A549 (cell line): ENCODE results near the gene APCDD1L. TPM values are rescaled to one million over a fixed set of nuclear protein-coding genes. Genes with fewer than 3 reads are reported as not detected.

ENCODE experiments used
- ATAC-seq, 2 experiments: fragments of 200-7000 bp in 1 of 2; fragments of >200 bp in 1 of 2; cut with Nextera tagmentation in 1 of 2; cut with Tn5 transposase in 1 of 2; 3 replicates each; pipeline versions ENCODE4 v1.8.0 to v1.9.1; 2018 to 2020; ENCODE audit warnings: mild to moderate bottlenecking in 1 of 2, moderate library complexity in 1 of 2
- CTCF ChIA-PET: fragments of 300-600 bp; sonication (Branson Sonifier 250); formaldehyde crosslinking; extraction: SDS; loops from one replicate; lab custom pipeline; 2021; ENCODE audit warnings: antibody characterized with exemption, inconsistent platforms; lab: Yijun Ruan, JAX
- POLR2A ChIA-PET: fragments of 350-600 bp; formaldehyde crosslinking; extraction: SDS; loops from one replicate; lab custom pipeline; 2021; ENCODE audit warnings: antibody characterized with exemption, inconsistent platforms; lab: Yijun Ruan, JAX
- DNase-seq, 2 experiments: peaks; one replicate each; pipeline versions ENCODE4 v3.0.0 to v3.0.0-alpha.2; 2011 to 2016; ENCODE audit warnings: low read depth in 1 of 2, low spot score in 1 of 2
- FAIRE-seq: peaks from 2 replicates; lab custom pipeline; 2011; peaks lifted over from hg19 to GRCh38; lab: Jason Lieb, UNC
- H3K27ac ChIP-seq, 2 experiments: fragments of >200 bp; sonication (Bioruptor Twin); formaldehyde crosslinking; 3 replicates each; pipeline ENCODE4 v1.5.1; 2016 to 2017
- H3K4me1 ChIP-seq: fragments of >200 bp; sonication (Bioruptor Twin); formaldehyde crosslinking; 3 replicates; pipeline ENCODE4 v1.6.1; 2016
- H3K4me2 ChIP-seq: fragments of >200 bp; sonication (Bioruptor Twin); formaldehyde crosslinking; 3 replicates; pipeline ENCODE4 v1.6.1; 2016
- H3K4me3 ChIP-seq: fragments of >200 bp; sonication (Bioruptor Twin); formaldehyde crosslinking; 3 replicates; pipeline ENCODE4 v1.5.1; 2016
- H3K9me3 ChIP-seq: fragments of >200 bp; sonication (Bioruptor Twin); formaldehyde crosslinking; 3 replicates; pipeline ENCODE4 v1.6.1; 2016
- CHD2 ChIP-seq: fragments of 150-350 bp; IDR thresholded peaks from 2 replicates; pipeline ENCODE4 v1.6.1; 2014; ENCODE audit warnings: low read length; ENCODE audit not compliant: partially characterized antibody
- EHMT2 ChIP-seq: fragments of 200-600 bp; sonication (generic); IDR thresholded peaks from 2 replicates; pipeline ENCODE4 v1.6.1; 2016; ENCODE audit warnings: antibody characterized with exemption, low read depth, mild to moderate bottlenecking, moderate library complexity
- FOSB ChIP-seq: fragments of 250-450 bp; sonication (Bioruptor Pico); IDR thresholded peaks from 2 replicates; pipeline ENCODE4 v1.5.0; 2020; ENCODE audit warnings: mild to moderate bottlenecking, moderate library complexity
- FOXS1 ChIP-seq: fragments of 250-450 bp; sonication (Bioruptor Pico); IDR thresholded peaks from 2 replicates; pipeline ENCODE4 v1.5.0; 2020; ENCODE audit warnings: mild to moderate bottlenecking, moderate library complexity
- GATA3 ChIP-seq: IDR thresholded peaks from 2 replicates; pipeline ENCODE4 v1.6.1; 2012; ENCODE audit warnings: borderline replicate concordance
- HEYL ChIP-seq: fragments of 250-450 bp; sonication (Bioruptor Pico); IDR thresholded peaks from 2 replicates; pipeline ENCODE4 v1.8.0; 2021; ENCODE audit warnings: mild to moderate bottlenecking, moderate library complexity
- HOXA7 ChIP-seq: fragments of 250-450 bp; sonication (Bioruptor Pico); IDR thresholded peaks from 2 replicates; pipeline ENCODE4 v1.5.0; 2020; ENCODE audit warnings: mild to moderate bottlenecking, moderate library complexity
- HOXB13 ChIP-seq: fragments of 250-450 bp; sonication (Bioruptor Pico); IDR thresholded peaks from 2 replicates; pipeline ENCODE4 v1.5.0; 2020; ENCODE audit warnings: low read depth, mild to moderate bottlenecking, moderate library complexity
- JUNB ChIP-seq: fragments of >200 bp; sonication (Bioruptor Twin); formaldehyde crosslinking; IDR thresholded peaks from 2 replicates; pipeline ENCODE4 v1.6.1; 2016
- KDM1A ChIP-seq: fragments of 200-600 bp; sonication (generic); IDR thresholded peaks from 2 replicates; pipeline ENCODE4 v1.6.1; 2016; ENCODE audit warnings: low read depth, mild to moderate bottlenecking
- KDM5A ChIP-seq: fragments of 200-600 bp; sonication (generic); IDR thresholded peaks from 2 replicates; pipeline ENCODE4 v1.6.1; 2016; ENCODE audit warnings: antibody characterized with exemption, mild to moderate bottlenecking
- MAZ ChIP-seq: fragments of 150-350 bp; IDR thresholded peaks from 2 replicates; pipeline ENCODE4 v1.6.1; 2014; ENCODE audit warnings: antibody characterized with exemption, low read depth, low read length, borderline replicate concordance
- MYC ChIP-seq: IDR thresholded peaks from 2 replicates; pipeline ENCODE4 v1.6.1; 2012; ENCODE audit warnings: mild to moderate bottlenecking, inconsistent platforms, low read length, improper control_type of control experiment, borderline replicate concordance
- NFE2L2 ChIP-seq: fragments of 150-350 bp; conservative IDR thresholded peaks from 2 replicates; pipeline ENCODE4 v1.6.1; 2014; ENCODE audit warnings: low read length
- NPAS2 ChIP-seq: fragments of 250-450 bp; sonication (Bioruptor Pico); IDR thresholded peaks from 2 replicates; pipeline ENCODE4 v1.8.0; 2022; ENCODE audit warnings: mild to moderate bottlenecking, moderate library complexity, borderline replicate concordance
- PHF8 ChIP-seq: fragments of 200-600 bp; sonication (generic); IDR thresholded peaks from 2 replicates; pipeline ENCODE4 v1.6.1; 2016; ENCODE audit warnings: low read depth, mild to moderate bottlenecking, antibody characterized with exemption, moderate library complexity, borderline replicate concordance
- RAD21 ChIP-seq, 2 experiments: fragments of >200 bp in 1 of 2; sonication (Bioruptor Twin) in 1 of 2; formaldehyde crosslinking in 1 of 2; IDR thresholded peaks in 1 of 2; conservative IDR thresholded peaks in 1 of 2; 2 replicates in 1 of 2; 3 replicates in 1 of 2; pipeline ENCODE4 v1.6.1; 2012 to 2018; ENCODE audit warnings: inconsistent platforms in 1 of 2
- RARB ChIP-seq: fragments of 250-450 bp; sonication (Bioruptor Pico); IDR thresholded peaks from 2 replicates; pipeline ENCODE4 v1.8.0; 2021; ENCODE audit warnings: mild to moderate bottlenecking, moderate library complexity
- RFX5 ChIP-seq: fragments of 450-650 bp; IDR thresholded peaks from 2 replicates; pipeline ENCODE4 v1.7.1; 2014; ENCODE audit warnings: antibody characterized with exemption, mild to moderate bottlenecking, moderate library complexity
- RNF2 ChIP-seq: fragments of 200-600 bp; sonication (generic); IDR thresholded peaks from 2 replicates; pipeline ENCODE4 v1.6.1; 2016; ENCODE audit warnings: low read depth, mild to moderate bottlenecking, antibody characterized with exemption, moderate library complexity, borderline replicate concordance
- SMC3 ChIP-seq: fragments of >200 bp; sonication (Bioruptor Twin); formaldehyde crosslinking; IDR thresholded peaks from 3 replicates; pipeline ENCODE4 v1.6.1; 2018; ENCODE audit warnings: inconsistent platforms
- SREBF2 ChIP-seq: fragments of 450-650 bp; IDR thresholded peaks from 2 replicates; pipeline ENCODE4 v1.6.1; 2014; ENCODE audit warnings: mild to moderate bottlenecking, moderate library complexity
- TFCP2L1 ChIP-seq: fragments of 250-450 bp; sonication (Bioruptor Pico); IDR thresholded peaks from 2 replicates; pipeline ENCODE4 v1.5.0; 2021; ENCODE audit warnings: mild to moderate bottlenecking
- TP53 ChIP-seq: fragments of 250-450 bp; sonication (Bioruptor Pico); IDR thresholded peaks from 2 replicates; pipeline ENCODE4 v1.5.0; 2021; ENCODE audit warnings: mild to moderate bottlenecking, moderate library complexity
- ZSCAN20 ChIP-seq: fragments of 250-450 bp; sonication (Bioruptor Pico); IDR thresholded peaks from 2 replicates; pipeline ENCODE4 v1.8.0; 2022; ENCODE audit warnings: mild to moderate bottlenecking, moderate library complexity
- WGBS: methylation state at CpG from one replicate; pipeline ENCODE4 v1.1.6; 2017; ENCODE audit errors: missing lambda C conversion rate; 5-methylcytosine and 5-hydroxymethylcytosine counted together
- polyA plus RNA-seq, 4 experiments: library from polyadenylated mRNA; depleted of rRNA in 3 of 4; stranded (reverse); fragments of >200 nt; fragmentation: RNase III in 1 of 4; extraction: RNeasy Plus Mini Kit Qiagen cat#74134 plus additional on column Dnase treatment in 1 of 4; gene quantifications; 2 replicates in 3 of 4; 3 replicates in 1 of 4; pipeline ENCODE4 v1.2.3, GENCODE V29; 2011 to 2017
- TF ChIP-seq, protein P1 (sequence below): fragments of >200 bp; sonication (Bioruptor Twin); formaldehyde crosslinking; IDR thresholded peaks from 2 replicates; pipeline ENCODE4 v1.6.1; 2016
- TF ChIP-seq, protein P2 (sequence below): IDR thresholded peaks from 2 replicates; pipeline ENCODE4 v1.6.1; 2012
- TF ChIP-seq, protein P3 (sequence below): fragments of 200-600 bp; sonication (generic); IDR thresholded peaks from 2 replicates; pipeline ENCODE4 v1.6.1; 2016; ENCODE audit warnings: antibody characterized with exemption, mild to moderate bottlenecking, moderate library complexity
- TF ChIP-seq, protein P4 (sequence below): fragments of 450-650 bp; IDR thresholded peaks from 2 replicates; pipeline ENCODE4 v1.6.1; 2014; ENCODE audit warnings: antibody characterized with exemption

The APCDD1L gene
- polyA plus RNA-seq, 2 of the 4 experiments (the other 2 are of a cell fraction): not detected

DNA sequence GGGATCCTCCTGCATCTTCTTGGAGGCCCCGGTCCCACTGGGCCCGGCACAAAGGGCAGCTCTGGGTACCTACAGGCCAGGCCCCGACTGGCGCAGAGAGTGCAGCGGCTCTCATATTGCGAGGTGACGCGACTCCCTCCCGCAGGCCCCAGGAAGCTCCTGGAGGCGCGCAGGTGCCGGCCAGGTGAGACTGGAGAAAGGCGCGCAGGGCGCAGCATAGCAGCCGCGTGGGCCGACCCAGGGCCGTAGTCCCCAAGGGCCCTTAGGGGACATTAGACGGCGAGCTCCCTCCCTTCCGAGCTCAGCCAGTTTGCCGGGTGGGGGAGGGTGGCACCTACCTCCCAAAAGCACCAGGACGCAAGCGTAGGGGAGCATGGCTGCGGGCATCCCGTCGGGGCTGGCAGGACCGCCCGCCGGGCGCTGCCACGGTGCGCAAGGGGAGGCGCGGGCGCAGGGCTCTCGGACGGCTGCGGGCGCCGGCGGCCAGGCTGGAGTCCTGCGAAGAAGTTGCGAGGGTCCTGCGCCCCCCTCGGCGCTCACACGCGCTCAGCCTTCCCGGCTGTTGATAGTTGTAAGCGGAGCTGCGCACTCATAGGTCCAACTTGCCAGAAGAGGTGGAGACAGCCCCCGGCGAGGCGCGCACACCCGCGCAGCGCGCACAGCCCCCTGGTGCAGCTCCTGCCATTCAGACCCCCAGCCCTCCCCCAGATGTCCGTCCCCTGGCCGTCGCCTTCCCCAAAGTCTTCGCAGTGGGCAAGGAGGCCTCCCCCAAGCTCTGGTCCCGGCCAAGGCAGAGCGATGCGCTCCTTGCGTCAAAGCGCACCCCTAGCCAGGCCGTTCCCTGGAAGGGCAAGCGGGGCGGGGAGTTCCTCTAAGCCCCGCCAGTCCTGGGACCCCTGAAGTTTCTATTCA lies 622 bp downstream of the APCDD1L start:
- 80% methylated on average over 44 of the region's 74 CpGs for WGBS
- ATAC-seq (no peak), FAIRE-seq (no peak), DNase-seq (no peak)
- POLR2A ChIA-PET: no interaction called here
- no peak for TF ChIP-seq RAD21 (conservative IDR thresholded peaks at IDR 0.05 in 1 of 2, IDR thresholded peaks at IDR 0.05 in 1 of 2)
- no peak for TF ChIP-seq RARB (CRISPR knock-in tag)
- TF ChIP-seq CHD2: no peak
- TF ChIP-seq GATA3: no peak
- no peak for TF ChIP-seq RNF2
- no peak for TF ChIP-seq ZSCAN20 (CRISPR knock-in tag)
- TF ChIP-seq PHF8: no peak
- TF ChIP-seq, protein P1, sequence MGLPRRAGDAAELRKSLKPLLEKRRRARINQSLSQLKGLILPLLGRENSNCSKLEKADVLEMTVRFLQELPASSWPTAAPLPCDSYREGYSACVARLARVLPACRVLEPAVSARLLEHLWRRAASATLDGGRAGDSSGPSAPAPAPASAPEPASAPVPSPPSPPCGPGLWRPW: no peak
- no peak for TF ChIP-seq FOXS1 (CRISPR knock-in tag)
- TF ChIP-seq KDM5A: no peak
- no peak for TF ChIP-seq HOXB13 (CRISPR knock-in tag)
- TF ChIP-seq TFCP2L1 (CRISPR knock-in tag): no peak
- TF ChIP-seq NPAS2 (CRISPR knock-in tag): no peak
- TF ChIP-seq, protein P2, sequence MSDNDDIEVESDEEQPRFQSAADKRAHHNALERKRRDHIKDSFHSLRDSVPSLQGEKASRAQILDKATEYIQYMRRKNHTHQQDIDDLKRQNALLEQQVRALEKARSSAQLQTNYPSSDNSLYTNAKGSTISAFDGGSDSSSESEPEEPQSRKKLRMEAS: no peak
- TF ChIP-seq TP53 (CRISPR knock-in tag): no peak
- no peak for TF ChIP-seq KDM1A
- CTCF ChIA-PET: interaction anchor here (1.3 to 1.5 kb wide), 2 partner anchors 8 to 14 kb away, joined by 3 to 6 read pairs; no protein-coding TSS in a partner anchor
- H3K4me2 ChIP-seq: no peak overlapping the region
- H3K9me3 ChIP-seq: no peaks in the 10 kb centered on the region
- no peak overlapping the region for H3K27ac ChIP-seq
- H3K4me1 ChIP-seq: no peaks in the 10 kb centered on the region
- H3K4me3 ChIP-seq: no peak overlapping the region

DNA sequence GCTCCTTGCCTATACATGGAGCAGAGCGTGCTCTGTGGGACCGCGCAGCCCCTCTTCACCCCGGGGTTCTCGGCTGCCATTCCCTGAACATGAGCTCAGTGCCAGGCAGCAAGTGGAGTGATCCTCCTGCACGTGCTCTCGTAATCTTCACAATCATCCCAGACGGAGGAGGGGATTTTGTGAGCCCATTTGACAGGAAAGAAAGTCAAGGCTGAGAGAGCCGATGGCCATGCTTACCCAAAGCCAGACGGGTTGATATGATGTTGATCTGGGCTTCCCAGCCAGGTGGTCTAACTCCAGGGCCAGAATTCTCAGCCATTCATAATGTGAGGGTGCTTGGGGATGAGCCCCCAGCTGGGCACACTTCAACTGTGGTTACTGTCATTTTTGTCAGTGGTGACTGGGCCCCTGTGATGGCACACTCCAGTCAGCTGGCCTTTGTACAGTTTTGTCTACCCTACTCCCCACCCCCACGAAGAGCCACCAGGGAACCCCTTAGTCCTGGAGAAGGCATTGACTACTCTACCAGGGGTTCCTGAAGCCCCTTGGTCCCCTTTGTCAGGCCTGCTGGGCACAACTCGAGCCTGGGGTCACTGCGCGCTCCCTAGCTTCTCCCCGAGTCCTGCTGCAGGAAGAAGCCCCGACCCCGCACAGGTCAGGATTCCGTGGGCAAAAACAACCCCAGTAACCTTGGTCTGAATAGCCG lies 1.5 kb downstream of the APCDD1L start:
- FAIRE-seq: no peak
- POLR2A ChIA-PET: no interaction called here

More for the DNA sequence above, 1.5 kb downstream of the APCDD1L start:
- Histone ChIP-seq H3K9me3 (no peaks in the 10 kb centered on the region), H3K4me1 (no peaks in the 10 kb centered on the region), H3K4me2 (no peak overlapping the region)
- DNase-seq: no peak
- CTCF ChIA-PET: interaction anchor here (0.6 to 1.5 kb wide), 3 partner anchors 9 to 518 kb away, joined by 3 to 6 read pairs (median 3); partner anchors contain the start of gene ATP5F1E
- 58% methylated on average over 19 of the region's 19 CpGs for WGBS
- no peak for ATAC-seq
- TF ChIP-seq JUNB (no peak), MAZ (no peak), RFX5 (no peak), MYC (no peak), FOSB (no peak), HOXA7 (no peak), SREBF2 (no peak), NFE2L2 (no peak), EHMT2 (no peak), SMC3 (no peak), PHF8 (no peak), HEYL (CRISPR knock-in tag) (no peak)
- TF ChIP-seq, protein P3, sequence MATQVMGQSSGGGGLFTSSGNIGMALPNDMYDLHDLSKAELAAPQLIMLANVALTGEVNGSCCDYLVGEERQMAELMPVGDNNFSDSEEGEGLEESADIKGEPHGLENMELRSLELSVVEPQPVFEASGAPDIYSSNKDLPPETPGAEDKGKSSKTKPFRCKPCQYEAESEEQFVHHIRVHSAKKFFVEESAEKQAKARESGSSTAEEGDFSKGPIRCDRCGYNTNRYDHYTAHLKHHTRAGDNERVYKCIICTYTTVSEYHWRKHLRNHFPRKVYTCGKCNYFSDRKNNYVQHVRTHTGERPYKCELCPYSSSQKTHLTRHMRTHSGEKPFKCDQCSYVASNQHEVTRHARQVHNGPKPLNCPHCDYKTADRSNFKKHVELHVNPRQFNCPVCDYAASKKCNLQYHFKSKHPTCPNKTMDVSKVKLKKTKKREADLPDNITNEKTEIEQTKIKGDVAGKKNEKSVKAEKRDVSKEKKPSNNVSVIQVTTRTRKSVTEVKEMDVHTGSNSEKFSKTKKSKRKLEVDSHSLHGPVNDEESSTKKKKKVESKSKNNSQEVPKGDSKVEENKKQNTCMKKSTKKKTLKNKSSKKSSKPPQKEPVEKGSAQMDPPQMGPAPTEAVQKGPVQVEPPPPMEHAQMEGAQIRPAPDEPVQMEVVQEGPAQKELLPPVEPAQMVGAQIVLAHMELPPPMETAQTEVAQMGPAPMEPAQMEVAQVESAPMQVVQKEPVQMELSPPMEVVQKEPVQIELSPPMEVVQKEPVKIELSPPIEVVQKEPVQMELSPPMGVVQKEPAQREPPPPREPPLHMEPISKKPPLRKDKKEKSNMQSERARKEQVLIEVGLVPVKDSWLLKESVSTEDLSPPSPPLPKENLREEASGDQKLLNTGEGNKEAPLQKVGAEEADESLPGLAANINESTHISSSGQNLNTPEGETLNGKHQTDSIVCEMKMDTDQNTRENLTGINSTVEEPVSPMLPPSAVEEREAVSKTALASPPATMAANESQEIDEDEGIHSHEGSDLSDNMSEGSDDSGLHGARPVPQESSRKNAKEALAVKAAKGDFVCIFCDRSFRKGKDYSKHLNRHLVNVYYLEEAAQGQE: no peak
- TF ChIP-seq, protein P4, sequence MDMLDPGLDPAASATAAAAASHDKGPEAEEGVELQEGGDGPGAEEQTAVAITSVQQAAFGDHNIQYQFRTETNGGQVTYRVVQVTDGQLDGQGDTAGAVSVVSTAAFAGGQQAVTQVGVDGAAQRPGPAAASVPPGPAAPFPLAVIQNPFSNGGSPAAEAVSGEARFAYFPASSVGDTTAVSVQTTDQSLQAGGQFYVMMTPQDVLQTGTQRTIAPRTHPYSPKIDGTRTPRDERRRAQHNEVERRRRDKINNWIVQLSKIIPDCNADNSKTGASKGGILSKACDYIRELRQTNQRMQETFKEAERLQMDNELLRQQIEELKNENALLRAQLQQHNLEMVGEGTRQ: no peak
- TF ChIP-seq, all 56 proteins: peak for 0
- Histone ChIP-seq H3K4me3 (no peak overlapping the region), H3K27ac (no peak overlapping the region)
